ENCODE data around the gene TYMS. TPM values are rescaled to one million over a fixed set of nuclear protein-coding genes. Genes with fewer than 3 reads are reported as not detected.

Gene TYMS
- total RNA-seq, 4 donors from 2014 or later: 6.7 to 29.6 (median 21.3) TPM

DNA sequence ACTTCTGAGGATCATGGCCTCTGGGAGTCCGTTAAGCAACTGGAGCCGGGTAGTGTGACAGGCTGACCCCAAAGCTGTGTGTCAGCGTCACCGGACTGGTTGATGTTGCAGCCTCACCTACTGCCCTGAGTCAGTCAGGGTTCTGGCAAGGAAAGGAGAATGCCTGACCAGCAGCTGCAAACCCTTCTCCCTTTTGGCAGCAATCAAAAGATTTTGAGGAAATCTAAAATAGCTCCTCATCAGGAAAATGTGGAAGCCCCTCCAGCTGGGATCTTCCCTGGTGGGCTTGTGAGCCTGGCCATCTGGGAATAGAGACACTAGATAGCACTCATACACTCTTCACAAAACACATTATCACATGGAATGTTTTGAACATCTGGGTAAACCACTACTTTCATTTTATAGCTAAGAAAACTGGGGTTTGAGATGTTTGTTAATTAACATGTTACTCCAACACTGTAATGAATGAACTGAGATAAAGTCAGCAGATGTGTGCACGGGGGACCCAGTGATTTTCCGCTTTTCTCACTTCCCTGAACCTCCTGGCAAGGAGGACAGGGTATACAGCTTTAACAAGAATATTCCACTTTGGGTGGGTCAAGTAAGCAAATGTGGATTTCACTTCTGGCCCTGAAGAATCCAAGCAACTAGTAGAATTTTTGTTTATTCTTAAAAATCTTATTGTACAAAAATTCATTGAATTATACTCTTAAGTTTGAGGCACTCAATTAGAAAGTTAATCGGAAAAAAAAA is 36.0 kb upstream of the TYMS start:
- no peak overlapping the region for H3K27ac ChIP-seq
- no peaks in the 10 kb centered on the region for H3K9me3 ChIP-seq
- no peak overlapping the region for H3K4me3 ChIP-seq
- DNase-seq: no peak
- H3K36me3 ChIP-seq: no peaks in the 10 kb centered on the region
- no peaks in the 10 kb centered on the region for H3K4me1 ChIP-seq
- 51 to 71% methylated on average over 5 to 7 of the region's 7 CpGs for WGBS, 2 donors
- no peak for TF ChIP-seq POLR2A (IDR thresholded peaks at IDR 0.05)
- TF ChIP-seq, protein P1, sequence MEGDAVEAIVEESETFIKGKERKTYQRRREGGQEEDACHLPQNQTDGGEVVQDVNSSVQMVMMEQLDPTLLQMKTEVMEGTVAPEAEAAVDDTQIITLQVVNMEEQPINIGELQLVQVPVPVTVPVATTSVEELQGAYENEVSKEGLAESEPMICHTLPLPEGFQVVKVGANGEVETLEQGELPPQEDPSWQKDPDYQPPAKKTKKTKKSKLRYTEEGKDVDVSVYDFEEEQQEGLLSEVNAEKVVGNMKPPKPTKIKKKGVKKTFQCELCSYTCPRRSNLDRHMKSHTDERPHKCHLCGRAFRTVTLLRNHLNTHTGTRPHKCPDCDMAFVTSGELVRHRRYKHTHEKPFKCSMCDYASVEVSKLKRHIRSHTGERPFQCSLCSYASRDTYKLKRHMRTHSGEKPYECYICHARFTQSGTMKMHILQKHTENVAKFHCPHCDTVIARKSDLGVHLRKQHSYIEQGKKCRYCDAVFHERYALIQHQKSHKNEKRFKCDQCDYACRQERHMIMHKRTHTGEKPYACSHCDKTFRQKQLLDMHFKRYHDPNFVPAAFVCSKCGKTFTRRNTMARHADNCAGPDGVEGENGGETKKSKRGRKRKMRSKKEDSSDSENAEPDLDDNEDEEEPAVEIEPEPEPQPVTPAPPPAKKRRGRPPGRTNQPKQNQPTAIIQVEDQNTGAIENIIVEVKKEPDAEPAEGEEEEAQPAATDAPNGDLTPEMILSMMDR (IDR thresholded peaks at IDR 0.05): no peak
- no peaks in the 10 kb centered on the region for H3K27me3 ChIP-seq
- intact Hi-C loops (cut with DNase I): loop anchor here (10.0 kb wide), 1 partner anchor 113 kb away; no protein-coding TSS in a partner anchor

DNA sequence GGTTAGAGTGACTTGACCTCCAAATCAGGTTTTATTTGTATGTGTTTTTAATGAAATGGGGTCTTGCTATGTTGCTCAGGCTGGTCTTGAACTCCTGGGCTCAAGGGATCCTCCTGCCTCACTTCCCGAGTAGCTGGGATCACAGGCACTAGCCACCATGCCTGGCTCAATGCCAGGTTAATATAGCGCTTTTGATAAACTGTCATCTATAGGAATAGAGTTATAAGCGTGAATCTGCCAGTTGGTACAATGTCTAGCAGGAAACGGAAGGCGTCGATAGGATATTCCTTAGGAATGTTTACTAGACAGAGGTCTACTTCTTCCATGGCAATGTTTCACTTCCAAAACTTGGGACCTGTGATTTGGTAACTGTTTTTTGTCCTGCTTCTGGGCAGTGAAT is 35.2 kb upstream of the TYMS start:
- intact Hi-C loops (cut with DNase I): loop anchor here (10.0 kb wide), 1 partner anchor 113 kb away; no protein-coding TSS in a partner anchor
- 72 to 79% methylated on average over 6 of the region's 6 CpGs for WGBS, 2 donors
- DNase-seq: no peak

DNA sequence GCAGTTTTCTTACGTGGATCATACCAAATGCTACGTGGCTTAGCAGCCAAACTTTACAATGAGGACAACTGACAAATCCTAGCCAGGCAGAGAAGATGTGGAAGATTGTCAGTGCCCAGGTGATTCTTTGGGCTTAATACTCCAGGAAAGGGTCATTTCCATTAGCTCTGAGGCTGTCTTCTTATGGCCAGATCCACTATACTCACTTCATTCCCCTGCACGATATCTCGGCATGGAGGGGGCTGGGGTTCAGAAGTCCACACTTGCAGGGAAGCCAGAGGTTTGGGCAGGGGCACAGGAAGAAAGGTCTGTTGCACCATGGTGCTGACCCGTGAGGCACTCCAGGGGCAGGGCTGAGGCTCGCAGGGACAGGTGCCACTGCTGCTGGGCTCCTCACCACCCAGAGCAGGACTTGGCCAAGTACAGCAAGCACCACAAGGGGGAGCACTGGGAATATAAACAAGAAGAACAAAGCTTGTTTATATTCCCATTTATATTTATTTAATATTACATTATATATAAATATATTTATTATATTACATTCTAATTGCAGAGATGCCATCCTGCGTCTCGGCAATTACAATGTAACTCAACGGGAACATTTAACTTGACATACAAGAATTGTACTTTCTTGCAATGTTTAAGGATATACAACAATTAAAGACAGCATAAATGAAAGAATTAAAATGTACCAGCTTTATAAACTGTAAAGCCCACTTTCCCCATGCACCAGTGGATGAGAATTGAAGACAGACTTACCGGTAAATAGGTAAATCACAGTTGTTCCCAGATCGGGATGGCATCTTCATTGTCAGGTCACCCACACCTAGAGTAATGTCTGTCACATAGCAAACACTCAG is 33.5 kb upstream of the TYMS start:
- 58 to 64% methylated on average over 11 of the region's 11 CpGs for WGBS, 2 donors

More for the DNA sequence above, 35.2 kb upstream of the TYMS start:
- Histone ChIP-seq H3K27ac (no peak overlapping the region), H3K36me3 (no peaks in the 10 kb centered on the region), H3K27me3 (no peaks in the 10 kb centered on the region), H3K4me3 (no peak overlapping the region), H3K4me1 (no peaks in the 10 kb centered on the region), H3K9me3 (no peaks in the 10 kb centered on the region)
- no peak for TF ChIP-seq POLR2A (IDR thresholded peaks at IDR 0.05)
- TF ChIP-seq, protein P1 (IDR thresholded peaks at IDR 0.05): no peak

DNA sequence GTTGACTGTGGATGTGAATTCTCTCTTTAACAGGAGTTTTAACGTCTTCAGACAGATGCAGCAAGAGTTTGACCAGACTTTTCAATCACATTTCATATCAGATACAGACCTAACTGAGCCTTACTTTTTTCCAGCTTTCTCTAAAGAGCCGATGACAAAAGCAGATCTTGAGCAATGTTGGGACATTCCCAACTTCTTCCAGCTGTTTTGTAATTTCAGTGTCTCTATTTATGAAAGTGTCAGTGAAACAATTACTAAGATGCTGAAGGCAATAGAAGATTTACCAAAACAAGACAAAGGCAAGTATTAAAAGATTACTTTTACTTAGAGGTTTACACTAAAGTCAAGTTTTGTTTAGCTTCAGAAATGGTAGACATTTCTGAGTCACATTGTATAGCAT is 30.2 kb upstream of the TYMS start:
- no peak overlapping the region for H3K4me3 ChIP-seq
- H3K27ac ChIP-seq: no peak overlapping the region
- H3K9me3 ChIP-seq: no peaks in the 10 kb centered on the region
- intact Hi-C loops (cut with DNase I): loop anchor here (5.0 to 10.0 kb wide), 2 partner anchors 108 to 210 kb away; no protein-coding TSS in a partner anchor
- no peaks in the 10 kb centered on the region for H3K4me1 ChIP-seq
- no peaks in the 10 kb centered on the region for H3K27me3 ChIP-seq
- 51% methylated on average over 2 of the region's 2 CpGs for WGBS, 2 donors
- TF ChIP-seq POLR2A (IDR thresholded peaks at IDR 0.05): no peak
- TF ChIP-seq, protein P1 (IDR thresholded peaks at IDR 0.05): no peak
- no peaks in the 10 kb centered on the region for H3K36me3 ChIP-seq
- DNase-seq: no peak

More for the DNA sequence above, 33.5 kb upstream of the TYMS start:
- no peaks in the 10 kb centered on the region for H3K27me3 ChIP-seq
- H3K4me3 ChIP-seq: no peak overlapping the region
- no peaks in the 10 kb centered on the region for H3K9me3 ChIP-seq
- no peaks in the 10 kb centered on the region for H3K4me1 ChIP-seq
- intact Hi-C loops (cut with DNase I): loop anchor here (10.0 kb wide), 1 partner anchor 111 kb away; no protein-coding TSS in a partner anchor
- TF ChIP-seq POLR2A (IDR thresholded peaks at IDR 0.05): no peak
- TF ChIP-seq, protein P1 (IDR thresholded peaks at IDR 0.05): peak; percentile 23 to 70 (median 48)
- no peak for DNase-seq
- no peaks in the 10 kb centered on the region for H3K36me3 ChIP-seq
- no peak overlapping the region for H3K27ac ChIP-seq

All from esophagus squamous epithelium (tissue), 5 donors.